ENCODE measurements around the gene SLC38A5. TPM values are rescaled to one million over a fixed set of nuclear protein-coding genes. Genes with fewer than 3 reads are reported as not detected.

The SLC38A5 gene
- total RNA-seq, 1 experiment from 2014 or later, result 54.6 TPM

GRCh38 chrX:48472851-48473703 lies 3.0 kb upstream of the SLC38A5 start:
- RAD21 ChIA-PET (ENCODE audit: low non-redundant PET in 1 of 2, low total read pairs in 2 of 2, uncharacterized antibody in 2 of 2, unreplicated experiment in 2 of 2), result no interaction called here
- H3K4me1 ChIP-seq (ENCODE audit: control insufficient read depth in 1 of 2, insufficient read depth in 2 of 2, low read length in 2 of 2), result peaks cover 8 to 32% of the 10 kb centered on the region in 2 experiments; a peak in 3 of 4 replicates
- POLR2A ChIA-PET, result no interaction called here
- H3K9me2 ChIP-seq (ENCODE audit: insufficient read depth), result no peaks in the 10 kb centered on the region
- H2AFZ ChIP-seq (ENCODE audit: low read depth, low read length, poor library complexity, severe bottlenecking), result no peak overlapping the region
- intact Hi-C loops (cut with micrococcal nuclease), result loop anchor here (10.0 kb wide), 1 partner anchor 102 kb away; the partner anchor contains the start of gene RBM3
- TF ChIP-seq EGR1 (IDR thresholded peaks at IDR 0.05; ENCODE audit: low read depth), result no peak
- no peak for TF ChIP-seq POLR2AphosphoS5 (IDR thresholded peaks at IDR 0.05; ENCODE audit: low read depth, low read length)
- TF ChIP-seq, protein P1, sequence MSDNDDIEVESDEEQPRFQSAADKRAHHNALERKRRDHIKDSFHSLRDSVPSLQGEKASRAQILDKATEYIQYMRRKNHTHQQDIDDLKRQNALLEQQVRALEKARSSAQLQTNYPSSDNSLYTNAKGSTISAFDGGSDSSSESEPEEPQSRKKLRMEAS (IDR thresholded peaks at IDR 0.05), result no peak
- no peak for TF ChIP-seq CBX3 (IDR thresholded peaks at IDR 0.05; ENCODE audit: low read depth)
- no peak for TF ChIP-seq ZBTB33 (IDR thresholded peaks at IDR 0.05; ENCODE audit: extremely low read depth, insufficient replicate concordance, low read length)
- TF ChIP-seq YY1 (IDR thresholded peaks at IDR 0.05; ENCODE audit: extremely low read depth, insufficient replicate concordance, low read depth, low read length), result no peak
- no peak for TF ChIP-seq EZH2phosphoT487 (IDR thresholded peaks at IDR 0.05; ENCODE audit: borderline replicate concordance)
- no peak overlapping the region for H3K4me3 ChIP-seq (replicated peaks in 1 of 2; ENCODE audit: low read depth in 1 of 2, low read length in 2 of 2)
- H3K27me3 ChIP-seq (ENCODE audit: insufficient read depth, low read length), result no peaks in the 10 kb centered on the region
- peaks cover 31% of the 10 kb centered on the region for H3K79me2 ChIP-seq (ENCODE audit: insufficient read depth, low read length)
- H3K9me3 ChIP-seq (ENCODE audit: control insufficient read depth in 1 of 2, insufficient read depth in 1 of 2, low read depth in 1 of 2, low read length in 2 of 2), result no peaks in the 10 kb centered on the region
- no peak overlapping the region for H3K4me2 ChIP-seq (ENCODE audit: low read length)
- ATAC-seq, result no peak
- no peak overlapping the region for H3K9ac ChIP-seq (ENCODE audit: low read length)
- DNase-seq (ENCODE audit: low read depth, low spot score), result no peak
- no peaks in the 10 kb centered on the region; a peak in 1 of 4 replicates for H3K36me3 ChIP-seq (ENCODE audit: control insufficient read depth in 1 of 2, insufficient read depth in 2 of 2, low read length in 2 of 2)
- H3K27ac ChIP-seq (ENCODE audit: low read depth, low read length), result no peak overlapping the region
- no peaks in the 10 kb centered on the region for H4K20me1 ChIP-seq (ENCODE audit: insufficient read depth)
- BruUV-seq (replicated peaks), result no TSS peak
- CTCF ChIA-PET, result interaction anchor here (1.7 kb wide), 1 partner anchor 67 kb away, joined by 7 read pairs; the partner anchor contains the start of gene TBC1D25
